M059J (cell line): ENCODE results near the gene MVK. TPM values are rescaled to one million over a fixed set of nuclear protein-coding genes. Genes with fewer than 3 reads are reported as not detected.

Experiments
- DNase-seq: peaks from one replicate; pipeline ENCODE4 v3.0.0-alpha.2; 2012; ENCODE audit warnings: low read depth
- total RNA-seq: library from RNA; depleted of rRNA; stranded (reverse); fragments of >200 nt; shearing (Covaris generic); gene quantifications from 2 replicates; pipeline ENCODE4 v1.2.3, GENCODE V29; 2014; rRNA removed

The MVK gene
- total RNA-seq, 1 experiment from 2014 or later: 30.6 TPM

- DNase-seq: no peak
Observed at GRCh38 chr12:109626378-109627115, 53.0 kb downstream of the MVK start.

GRCh38 chr12:109627633-109628032, 54.0 kb downstream of the MVK start:
- no peak for DNase-seq

- DNase-seq: no peak
Observed at GRCh38 chr12:109630107-109630506, 56.5 kb downstream of the MVK start.

GRCh38 chr12:109630815-109631214, 57.2 kb downstream of the MVK start:
- no peak for DNase-seq

GRCh38 chr12:109631302-109631701, 57.7 kb downstream of the MVK start:
- no peak for DNase-seq

- DNase-seq: no peak
Observed at GRCh38 chr12:109631751-109632150, 58.2 kb downstream of the MVK start.

- DNase-seq: no peak
Observed at GRCh38 chr12:109632342-109632741, 58.7 kb downstream of the MVK start.

- DNase-seq: no peak
Observed at GRCh38 chr12:109635717-109636116, 62.1 kb downstream of the MVK start.

- DNase-seq: no peak
Observed at GRCh38 chr12:109637348-109637747, 63.8 kb downstream of the MVK start.

- no peak for DNase-seq
Observed at GRCh38 chr12:109637996-109638395, 64.4 kb downstream of the MVK start.

- DNase-seq: no peak
Observed at GRCh38 chr12:109638735-109639134, 65.1 kb downstream of the MVK start.

- no peak for DNase-seq
Observed at GRCh38 chr12:109639151-109639872, 65.7 kb downstream of the MVK start.

- no peak for DNase-seq
Observed at GRCh38 chr12:109640961-109641360, 67.4 kb downstream of the MVK start.

- no peak for DNase-seq
Observed at GRCh38 chr12:109641422-109641821, 67.8 kb downstream of the MVK start.

- no peak for DNase-seq
Observed at GRCh38 chr12:109642506-109643132, 69.0 kb downstream of the MVK start.

GRCh38 chr12:109645194-109645593, 71.6 kb downstream of the MVK start:
- DNase-seq: no peak

GRCh38 chr12:109645708-109646107, 72.1 kb downstream of the MVK start:
- DNase-seq: no peak

Other genes with a start within 250 kb of the MVK start
- not detected in 2 replicates for gene MYO1H, start 225.9 kb upstream of the MVK start, total RNA-seq
- gene KCTD10, start 96.5 kb upstream of the MVK start, total RNA-seq: 31.8 and 37.9 TPM in 2 replicates
- 22.0 and 28.5 TPM in 2 replicates for gene UBE3B, start 96.2 kb upstream of the MVK start, total RNA-seq
- 36.0 and 40.1 TPM in 2 replicates for gene MMAB, start 290 bp upstream of the MVK start, total RNA-seq
- gene FAM222A, start 140.0 kb downstream of the MVK start, total RNA-seq: 0.89 and 2.1 TPM in 2 replicates